ENCODE results near the gene HDAC11. TPM values are rescaled to one million over a fixed set of nuclear protein-coding genes. Genes with fewer than 3 reads are reported as not detected.
A peak's percentile ranks its signal among the peaks of the same experiment; 100 is the strongest.

HDAC11 gene
- total and polyA plus RNA-seq, 3 experiments from 2014 or later: 2.6 to 7.5 (median 3.2) TPM

DNA sequence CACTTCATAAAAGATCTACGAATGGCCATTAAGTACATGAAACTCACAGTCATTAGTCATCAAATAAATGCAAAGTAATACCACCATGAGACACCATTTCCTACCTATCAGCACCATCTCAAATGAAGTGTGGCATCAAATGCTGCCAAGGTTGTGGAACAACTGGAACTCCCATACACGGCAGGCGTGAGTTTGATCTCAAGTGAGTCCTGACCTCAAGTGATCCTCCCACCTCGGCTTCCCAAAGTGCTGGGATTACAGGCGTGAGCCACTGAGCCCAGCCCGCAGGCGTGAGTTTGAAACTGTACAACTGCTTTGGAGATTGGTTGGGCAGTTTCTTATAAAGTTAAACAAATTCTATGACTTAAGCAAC lies 28.8 kb upstream of the HDAC11 start:
- H3K4me3 ChIP-seq (ENCODE audit: low read length): peak overlapping the region; percentile 84
- DNase-seq: peak in 3 of 5 donors; percentile 14 to 56 (median 22)
- POLR2A ChIA-PET: interaction anchor here (0.8 to 2.9 kb wide), 7 partner anchors 23 to 40 kb away, joined by 3 to 16 read pairs (median 4); partner anchors contain the start of genes HDAC11 and NUP210

DNA sequence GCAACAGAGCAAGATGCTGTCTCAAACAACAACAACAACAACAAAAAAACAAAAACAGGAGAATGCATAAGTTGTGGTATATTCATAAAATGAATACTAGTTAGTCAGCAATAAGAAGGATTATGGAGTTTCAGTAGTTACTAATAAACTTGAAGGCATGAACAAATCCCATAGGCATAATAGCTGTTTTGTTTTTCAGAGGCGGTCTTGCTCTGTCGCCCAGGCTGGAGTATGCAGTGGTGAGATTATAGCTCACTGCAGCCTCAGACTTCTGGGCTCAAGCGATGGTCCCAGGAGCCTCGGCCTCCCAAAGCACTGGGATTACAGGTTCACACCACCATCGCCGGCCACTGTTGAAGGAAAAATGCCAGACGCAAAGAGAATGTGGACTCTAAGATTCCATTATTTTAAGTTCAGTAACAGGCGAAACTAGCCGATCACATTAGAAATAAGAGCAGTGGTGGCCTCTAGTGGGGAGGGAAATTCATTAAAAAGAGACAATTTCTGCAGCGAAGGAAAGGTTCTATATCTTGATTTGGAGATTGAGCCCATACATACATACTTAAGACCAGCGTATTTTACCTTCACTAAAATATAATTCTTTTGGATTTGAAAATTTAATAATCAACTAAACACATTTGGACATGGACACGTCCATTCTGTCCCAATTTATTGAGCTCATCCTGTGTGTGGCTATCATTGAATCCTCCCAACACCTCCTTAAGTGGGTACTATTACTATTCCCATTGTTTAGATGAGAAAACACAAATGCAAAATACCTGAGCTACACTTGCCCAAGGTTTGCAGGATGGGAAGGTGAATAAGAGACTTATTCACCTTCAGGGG lies 27.4 kb upstream of the HDAC11 start:
- peak overlapping the region; percentile 84 for H3K4me3 ChIP-seq (ENCODE audit: low read length)
- H3K27me3 ChIP-seq (ENCODE audit: insufficient read depth, low read length, poor library complexity, severe bottlenecking): no peaks in the 10 kb centered on the region
- peaks cover 15% of the 10 kb centered on the region for H3K4me1 ChIP-seq (ENCODE audit: insufficient read depth, low read length)
- Mint-ChIP-seq H3K4me3 (peak overlapping the region; percentile 88 to 98 (median 96)), H3K9me3 (no peaks in the 10 kb centered on the region), H3K27me3 (no peaks in the 10 kb centered on the region), H3K36me3 (peaks cover 0 to 3% (median 0%) of the 10 kb centered on the region in 3 donors), H3K4me1 (peaks cover 17 to 21% (median 19%) of the 10 kb centered on the region in 3 donors), H3K27ac (peak overlapping the region in 7 of 8 donors; percentile 70 to 99 (median 92))
- CTCF ChIA-PET: interaction anchor here (0.6 to 6.8 kb wide), 39 partner anchors 10 to 611 kb away, joined by 3 to 125 read pairs (median 4); partner anchors contain the start of genes HDAC11, NUP210 and RPL32
- DNase-seq: peak in 4 of 5 donors; percentile 12 to 64 (median 51)
- H3K27ac ChIP-seq (ENCODE audit: low read depth, low read length): no peak overlapping the region
- H3K36me3 ChIP-seq (ENCODE audit: insufficient read depth, low read length): no peaks in the 10 kb centered on the region
- POLR2A ChIA-PET: interaction anchor here (0.8 to 2.9 kb wide), 7 partner anchors 27 to 106 kb away, joined by 3 to 16 read pairs (median 4); partner anchors contain the start of genes HDAC11 and NUP210
- H3K9me3 ChIP-seq (ENCODE audit: low read length): no peaks in the 10 kb centered on the region

More for the DNA sequence above, 28.8 kb upstream of the HDAC11 start:
- Histone ChIP-seq H3K27ac (ENCODE audit: low read depth, low read length) (peak overlapping the region; percentile 49), H3K27me3 (ENCODE audit: insufficient read depth, low read length, poor library complexity, severe bottlenecking) (no peaks in the 10 kb centered on the region), H3K36me3 (ENCODE audit: insufficient read depth, low read length) (no peaks in the 10 kb centered on the region), H3K9me3 (ENCODE audit: low read length) (no peaks in the 10 kb centered on the region), H3K4me1 (ENCODE audit: insufficient read depth, low read length) (peaks cover 15% of the 10 kb centered on the region)
- Mint-ChIP-seq H3K4me3 (peak overlapping the region; percentile 88 to 98 (median 96)), H3K36me3 (peaks cover 0 to 3% (median 0%) of the 10 kb centered on the region in 3 donors), H3K27me3 (no peaks in the 10 kb centered on the region), H3K27ac (peak overlapping the region; percentile 75 to 99 (median 91)), H3K4me1 (peaks cover 17 to 21% (median 19%) of the 10 kb centered on the region in 3 donors), H3K9me3 (no peaks in the 10 kb centered on the region)
- CTCF ChIA-PET: interaction anchor here (1.3 to 6.8 kb wide), 19 partner anchors 11 to 610 kb away, joined by 4 to 125 read pairs (median 9); partner anchors contain the start of genes HDAC11, NUP210 and RPL32

DNA sequence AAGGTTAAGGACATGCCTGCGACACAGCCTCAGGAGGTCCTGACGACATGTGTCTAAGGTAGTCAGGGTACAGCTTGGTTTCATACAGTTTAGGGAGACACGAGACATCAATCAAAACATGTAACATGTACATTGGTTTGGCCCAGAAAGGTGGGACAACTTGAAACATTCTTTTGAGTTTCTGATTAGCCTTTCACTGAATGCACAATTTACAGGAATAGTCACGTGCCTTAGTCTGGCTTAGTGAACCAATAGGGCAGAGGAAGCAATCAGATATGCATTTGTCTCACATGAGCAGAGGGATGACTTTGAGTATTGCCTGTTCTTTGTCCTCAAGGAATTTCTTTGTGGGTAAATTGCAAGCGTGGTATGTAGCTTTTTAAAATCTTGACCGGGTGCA lies 24.5 kb upstream of the HDAC11 start:
- no peak overlapping the region for H3K27ac ChIP-seq (ENCODE audit: low read depth, low read length)
- H3K4me1 ChIP-seq (ENCODE audit: insufficient read depth, low read length): peaks cover 15% of the 10 kb centered on the region
- ChIA-PET CTCF (interaction anchor here (1.6 to 6.8 kb wide), 4 partner anchors 64 to 364 kb away, joined by 5 to 125 read pairs (median 38); no protein-coding TSS in a partner anchor), POLR2A (no interaction called here)
- no peak overlapping the region for H3K4me3 ChIP-seq (ENCODE audit: low read length)
- peaks cover 0 to 6% of the 10 kb centered on the region in 2 donors for H3K27me3 Mint-ChIP-seq
- no peak for DNase-seq
- H3K36me3 ChIP-seq (ENCODE audit: insufficient read depth, low read length): no peaks in the 10 kb centered on the region
- no peaks in the 10 kb centered on the region for H3K9me3 ChIP-seq (ENCODE audit: low read length)
- peaks cover 0 to 3% (median 0%) of the 10 kb centered on the region in 3 donors for H3K36me3 Mint-ChIP-seq
- no peak overlapping the region for H3K27ac Mint-ChIP-seq
- H3K9me3 Mint-ChIP-seq: no peaks in the 10 kb centered on the region
- H3K4me3 Mint-ChIP-seq: no peak overlapping the region
- H3K4me1 Mint-ChIP-seq: peaks cover 17 to 21% (median 19%) of the 10 kb centered on the region in 3 donors
- no peaks in the 10 kb centered on the region for H3K27me3 ChIP-seq (ENCODE audit: insufficient read depth, low read length, poor library complexity, severe bottlenecking)

DNA sequence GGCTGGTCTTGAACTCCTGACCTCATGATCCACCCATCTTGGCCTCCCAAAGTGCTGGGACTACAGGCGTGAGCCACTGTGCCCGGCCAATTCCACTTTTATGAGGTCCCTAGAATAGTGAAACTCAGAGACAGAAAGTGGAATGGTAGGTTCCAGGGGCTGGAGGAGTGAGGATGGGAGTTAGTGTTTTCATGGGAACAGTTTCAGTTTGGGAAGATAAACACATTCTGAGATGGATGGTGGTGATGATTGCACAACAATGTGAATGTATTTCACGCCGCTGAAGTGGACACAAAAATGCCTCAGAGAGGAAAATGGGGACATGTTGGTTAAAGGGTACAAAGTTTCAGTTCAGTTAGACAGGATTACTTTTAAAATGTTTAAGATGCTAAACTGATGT lies 22.5 kb upstream of the HDAC11 start:
- ChIA-PET POLR2A (no interaction called here), CTCF (interaction anchor here (6.8 kb wide), 1 partner anchor 109 kb away, joined by 125 read pairs; no protein-coding TSS in a partner anchor)
- DNase-seq: no peak
- Histone ChIP-seq H3K27ac (ENCODE audit: low read depth, low read length) (no peak overlapping the region), H3K9me3 (ENCODE audit: low read length) (no peaks in the 10 kb centered on the region), H3K4me3 (ENCODE audit: low read length) (no peak overlapping the region), H3K36me3 (ENCODE audit: insufficient read depth, low read length) (no peaks in the 10 kb centered on the region), H3K27me3 (ENCODE audit: insufficient read depth, low read length, poor library complexity, severe bottlenecking) (no peaks in the 10 kb centered on the region), H3K4me1 (ENCODE audit: insufficient read depth, low read length) (peaks cover 5% of the 10 kb centered on the region)
- Mint-ChIP-seq H3K36me3 (no peaks in the 10 kb centered on the region), H3K4me3 (no peak overlapping the region), H3K27ac (no peak overlapping the region), H3K9me3 (peaks cover 0 to 1% (median 0%) of the 10 kb centered on the region in 5 donors), H3K4me1 (peaks cover 3 to 4% (median 3%) of the 10 kb centered on the region in 3 donors), H3K27me3 (peaks cover 6 to 12% of the 10 kb centered on the region in 2 donors)

DNA sequence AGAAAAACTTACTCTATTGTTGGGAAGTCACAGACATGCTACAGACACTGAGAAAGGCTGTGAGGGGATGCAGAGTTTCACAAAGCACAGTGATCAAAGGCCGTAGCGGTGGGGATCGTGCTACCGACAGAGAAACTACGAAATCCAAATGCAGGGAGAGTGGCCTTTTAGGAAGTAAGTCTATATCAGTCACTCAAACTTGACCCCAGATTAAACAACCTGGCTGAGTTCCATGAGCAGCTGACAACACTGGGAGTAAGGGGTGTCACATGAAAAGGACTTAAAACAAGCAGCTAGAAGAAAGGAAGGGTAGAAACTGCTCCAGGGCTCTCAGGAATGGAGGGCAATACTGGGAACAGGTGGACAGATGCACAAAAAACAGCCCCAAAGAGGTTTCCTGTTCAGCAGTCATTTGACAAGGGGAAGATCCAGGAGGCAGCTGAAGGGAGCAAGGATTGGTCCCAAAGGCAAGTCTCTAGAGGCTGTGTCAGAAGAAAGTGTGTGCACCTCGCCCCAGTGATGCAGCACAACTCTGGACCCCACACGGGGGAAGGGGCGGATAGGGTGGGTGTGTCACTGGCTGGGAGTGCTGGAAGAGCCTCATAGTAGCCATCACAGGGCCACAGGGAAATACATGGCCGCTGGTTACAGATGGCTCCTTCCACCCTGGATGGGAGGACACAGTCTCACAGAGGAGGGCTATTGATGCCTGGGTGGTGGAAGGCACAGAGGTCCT lies 20.3 kb upstream of the HDAC11 start:
- no peaks in the 10 kb centered on the region for H3K4me1 Mint-ChIP-seq
- no peaks in the 10 kb centered on the region for H3K27me3 ChIP-seq (ENCODE audit: insufficient read depth, low read length, poor library complexity, severe bottlenecking)
- DNase-seq: no peak
- no peak overlapping the region for H3K4me3 Mint-ChIP-seq
- H3K36me3 Mint-ChIP-seq: no peaks in the 10 kb centered on the region
- no peaks in the 10 kb centered on the region for H3K36me3 ChIP-seq (ENCODE audit: insufficient read depth, low read length)
- H3K27ac Mint-ChIP-seq: peak overlapping the region in 1 of 8 donors; percentile 89
- H3K27ac ChIP-seq (ENCODE audit: low read depth, low read length): no peak overlapping the region
- ChIA-PET POLR2A (no interaction called here), CTCF (interaction anchor here (0.8 to 2.7 kb wide), 4 partner anchors 114 to 368 kb away, joined by 3 to 8 read pairs (median 6); no protein-coding TSS in a partner anchor)
- no peaks in the 10 kb centered on the region for H3K9me3 ChIP-seq (ENCODE audit: low read length)
- H3K9me3 Mint-ChIP-seq: peaks cover 0 to 1% (median 0%) of the 10 kb centered on the region in 5 donors
- H3K4me3 ChIP-seq (ENCODE audit: low read length): no peak overlapping the region
- H3K4me1 ChIP-seq (ENCODE audit: insufficient read depth, low read length): no peaks in the 10 kb centered on the region
- peaks cover 8 to 17% of the 10 kb centered on the region in 2 donors for H3K27me3 Mint-ChIP-seq

DNA sequence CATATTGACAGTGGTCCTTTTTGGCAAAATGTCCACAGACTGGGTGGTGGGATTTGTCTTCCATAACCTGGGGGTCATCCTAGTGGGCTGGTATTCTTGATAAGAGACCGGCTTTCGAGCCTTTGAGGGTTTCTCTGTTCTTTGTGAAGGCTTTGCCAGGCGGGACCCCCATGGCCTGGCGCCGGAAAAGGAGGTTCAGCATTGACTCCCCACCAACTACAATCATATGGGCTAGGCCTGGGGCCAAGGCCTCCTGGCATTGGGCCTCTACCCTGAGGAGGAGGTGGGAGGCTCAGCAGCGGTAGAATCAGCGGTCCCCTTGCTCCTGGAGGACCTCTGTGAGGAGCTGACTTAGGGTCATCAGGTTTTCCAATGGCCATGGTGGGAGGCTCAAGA lies 19.8 kb upstream of the HDAC11 start:
- DNase-seq: no peak
- no peaks in the 10 kb centered on the region for H3K9me3 ChIP-seq (ENCODE audit: low read length)
- peaks cover 9 to 20% of the 10 kb centered on the region in 2 donors for H3K27me3 Mint-ChIP-seq
- H3K4me1 Mint-ChIP-seq: no peaks in the 10 kb centered on the region
- no peak overlapping the region for H3K27ac ChIP-seq (ENCODE audit: low read depth, low read length)
- no peaks in the 10 kb centered on the region for H3K36me3 ChIP-seq (ENCODE audit: insufficient read depth, low read length)
- no peak overlapping the region for H3K4me3 Mint-ChIP-seq
- no peaks in the 10 kb centered on the region for H3K27me3 ChIP-seq (ENCODE audit: insufficient read depth, low read length, poor library complexity, severe bottlenecking)
- peaks cover 0 to 1% (median 0%) of the 10 kb centered on the region in 5 donors for H3K9me3 Mint-ChIP-seq
- H3K4me3 ChIP-seq (ENCODE audit: low read length): no peak overlapping the region
- ChIA-PET POLR2A (interaction anchor here (0.6 kb wide), 1 partner anchor 19 kb away, joined by 5 read pairs; no protein-coding TSS in a partner anchor), CTCF (interaction anchor here (1.2 to 4.0 kb wide), 5 partner anchors 8 to 368 kb away, joined by 3 to 28 read pairs (median 6); no protein-coding TSS in a partner anchor)
- no peaks in the 10 kb centered on the region for H3K4me1 ChIP-seq (ENCODE audit: insufficient read depth, low read length)
- no peak overlapping the region for H3K27ac Mint-ChIP-seq
- H3K36me3 Mint-ChIP-seq: no peaks in the 10 kb centered on the region
